OCI-LY7 (cell line): ENCODE results near the gene UBE2D1.

Experiments used
- EZH2phosphoT487 ChIP-seq: fragments of 200-600 bp; sonication (generic); IDR thresholded peaks from 2 replicates; pipeline ENCODE4 v1.6.1; 2018; ENCODE audit warnings: low read depth, borderline replicate concordance, mild to moderate bottlenecking, mixed run types, antibody characterized with exemption, low read length, moderate library complexity, mixed read lengths
- TF ChIP-seq, protein P1 (sequence below): fragments of 200-600 bp; sonication (generic); conservative IDR thresholded peaks from 2 replicates; pipeline ENCODE4 v1.5.1; 2014; ENCODE audit warnings: mild to moderate bottlenecking, antibody characterized with exemption, low read length, moderate library complexity, mixed read lengths

DNA sequence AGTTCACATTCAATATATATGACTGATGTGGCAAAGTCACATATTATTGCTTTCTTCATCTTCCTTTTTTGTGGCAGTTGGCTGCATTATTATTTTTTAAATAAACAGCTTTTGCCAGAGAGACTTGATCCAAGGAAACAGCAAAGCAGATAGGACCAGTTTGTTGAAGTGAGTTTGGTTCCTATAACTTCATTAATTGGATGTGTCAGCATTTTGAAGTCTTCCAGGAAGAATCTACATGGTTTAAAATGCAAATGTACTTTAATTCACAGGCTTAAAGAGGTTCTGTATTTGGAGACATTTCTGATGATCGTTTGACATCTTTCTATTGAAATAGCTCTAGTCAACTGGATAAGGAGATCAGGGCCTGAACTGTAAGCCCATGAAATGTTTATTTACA lies 13.2 kb downstream of the UBE2D1 start:
- TF ChIP-seq, protein P1, sequence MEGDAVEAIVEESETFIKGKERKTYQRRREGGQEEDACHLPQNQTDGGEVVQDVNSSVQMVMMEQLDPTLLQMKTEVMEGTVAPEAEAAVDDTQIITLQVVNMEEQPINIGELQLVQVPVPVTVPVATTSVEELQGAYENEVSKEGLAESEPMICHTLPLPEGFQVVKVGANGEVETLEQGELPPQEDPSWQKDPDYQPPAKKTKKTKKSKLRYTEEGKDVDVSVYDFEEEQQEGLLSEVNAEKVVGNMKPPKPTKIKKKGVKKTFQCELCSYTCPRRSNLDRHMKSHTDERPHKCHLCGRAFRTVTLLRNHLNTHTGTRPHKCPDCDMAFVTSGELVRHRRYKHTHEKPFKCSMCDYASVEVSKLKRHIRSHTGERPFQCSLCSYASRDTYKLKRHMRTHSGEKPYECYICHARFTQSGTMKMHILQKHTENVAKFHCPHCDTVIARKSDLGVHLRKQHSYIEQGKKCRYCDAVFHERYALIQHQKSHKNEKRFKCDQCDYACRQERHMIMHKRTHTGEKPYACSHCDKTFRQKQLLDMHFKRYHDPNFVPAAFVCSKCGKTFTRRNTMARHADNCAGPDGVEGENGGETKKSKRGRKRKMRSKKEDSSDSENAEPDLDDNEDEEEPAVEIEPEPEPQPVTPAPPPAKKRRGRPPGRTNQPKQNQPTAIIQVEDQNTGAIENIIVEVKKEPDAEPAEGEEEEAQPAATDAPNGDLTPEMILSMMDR: no peak
- TF ChIP-seq EZH2phosphoT487: no peak
